HG03354 (cell line): ENCODE results near the gene HAUS7.

Source experiments
- ATAC-seq: cut with Tn5 transposase; IDR thresholded peaks from one replicate; pipeline ENCODE4 v1.9.1; 2021; ENCODE audit warnings: mild to moderate bottlenecking; ENCODE audit not compliant: unreplicated experiment, poor library complexity, severe bottlenecking

Gene HAUS7

DNA sequence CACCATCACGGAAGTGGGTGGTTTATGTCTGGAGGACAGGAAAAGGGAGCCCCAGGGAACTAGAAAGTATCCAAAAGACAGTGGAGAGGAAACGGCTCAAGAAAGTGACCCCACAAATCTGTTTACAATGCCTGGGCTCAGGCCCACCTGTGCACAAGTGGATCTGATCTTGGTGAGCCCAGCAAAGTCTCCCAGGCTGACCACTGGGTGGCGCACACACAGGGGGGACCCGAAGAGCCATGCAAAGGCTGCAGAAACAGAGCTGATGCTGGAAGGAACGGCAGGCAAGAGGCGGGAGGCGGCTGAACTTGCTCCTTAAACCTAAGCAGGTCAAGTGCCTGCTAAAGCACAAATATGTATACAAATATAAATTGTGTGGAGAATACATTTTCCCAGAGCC, 9.6 kb downstream of the HAUS7 start:
- ATAC-seq: no peak

DNA sequence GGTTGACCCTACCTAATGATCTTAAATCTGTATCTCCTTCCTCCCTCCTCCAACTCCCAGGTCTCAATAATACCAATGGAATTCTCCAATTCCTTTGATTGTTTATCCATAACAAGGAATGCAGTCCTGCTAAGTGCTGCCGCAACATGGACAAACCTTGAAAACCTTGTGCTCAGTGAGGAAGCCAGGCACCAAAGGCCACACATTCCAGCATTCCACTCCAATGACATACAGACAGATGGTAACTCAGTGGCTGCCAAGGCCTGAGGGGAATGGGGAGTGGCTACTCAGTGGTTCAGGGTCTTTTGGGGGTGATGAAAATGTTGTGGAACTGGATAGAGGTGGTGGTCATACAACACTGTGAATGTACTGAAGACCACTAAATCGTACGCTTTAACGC, 10.4 kb downstream of the HAUS7 start:
- ATAC-seq: no peak

DNA sequence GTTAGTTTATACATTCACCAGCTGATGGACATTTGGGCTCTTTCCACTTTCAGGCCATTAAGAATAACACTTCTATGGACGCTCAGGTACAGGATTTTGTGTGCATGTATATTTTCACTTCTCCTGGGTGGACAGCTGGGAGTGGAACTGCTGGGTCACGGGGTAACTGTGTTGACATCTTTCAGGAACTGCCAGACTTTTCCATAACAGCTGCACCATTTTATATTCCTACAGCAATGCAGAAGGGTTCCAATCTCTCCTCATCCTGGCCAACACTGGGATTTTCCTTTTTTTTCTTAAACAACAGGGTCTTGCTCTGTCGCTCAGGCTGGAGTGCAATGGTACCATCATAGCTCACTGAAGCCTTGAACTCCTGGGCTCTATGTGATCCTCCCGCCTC, 11.9 kb downstream of the HAUS7 start:
- ATAC-seq: no peak

DNA sequence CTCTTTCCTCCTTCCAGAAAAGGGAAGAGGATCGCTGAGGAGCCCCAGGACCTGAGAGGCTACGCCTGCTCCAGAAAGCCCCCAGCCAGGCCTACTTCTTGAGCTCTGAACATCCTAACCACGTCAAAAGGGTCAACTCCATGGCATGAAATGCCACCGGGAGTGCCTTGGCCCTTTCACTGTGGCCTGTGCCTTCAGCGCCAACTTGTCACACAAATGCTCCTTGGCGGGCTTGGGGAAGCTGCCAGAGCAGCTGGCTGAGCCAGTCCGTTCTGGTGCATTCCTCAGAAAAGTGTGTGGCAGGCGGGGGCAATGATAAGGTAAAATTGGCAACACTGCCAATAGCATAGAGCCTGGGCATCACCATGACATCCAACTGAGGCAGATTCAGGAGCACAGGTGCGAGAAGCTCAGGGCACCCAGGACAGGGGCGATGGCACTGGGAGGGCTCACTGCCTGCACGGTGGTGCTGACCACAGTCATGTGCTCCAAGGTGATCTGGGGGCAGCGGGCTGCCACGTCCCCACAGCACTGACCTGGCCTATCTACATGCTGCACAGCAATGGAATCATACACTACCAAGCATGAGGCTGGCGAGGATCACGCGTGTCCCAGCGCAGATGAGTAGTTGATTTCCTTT, 12.4 kb downstream of the HAUS7 start:
- no peak for ATAC-seq

DNA sequence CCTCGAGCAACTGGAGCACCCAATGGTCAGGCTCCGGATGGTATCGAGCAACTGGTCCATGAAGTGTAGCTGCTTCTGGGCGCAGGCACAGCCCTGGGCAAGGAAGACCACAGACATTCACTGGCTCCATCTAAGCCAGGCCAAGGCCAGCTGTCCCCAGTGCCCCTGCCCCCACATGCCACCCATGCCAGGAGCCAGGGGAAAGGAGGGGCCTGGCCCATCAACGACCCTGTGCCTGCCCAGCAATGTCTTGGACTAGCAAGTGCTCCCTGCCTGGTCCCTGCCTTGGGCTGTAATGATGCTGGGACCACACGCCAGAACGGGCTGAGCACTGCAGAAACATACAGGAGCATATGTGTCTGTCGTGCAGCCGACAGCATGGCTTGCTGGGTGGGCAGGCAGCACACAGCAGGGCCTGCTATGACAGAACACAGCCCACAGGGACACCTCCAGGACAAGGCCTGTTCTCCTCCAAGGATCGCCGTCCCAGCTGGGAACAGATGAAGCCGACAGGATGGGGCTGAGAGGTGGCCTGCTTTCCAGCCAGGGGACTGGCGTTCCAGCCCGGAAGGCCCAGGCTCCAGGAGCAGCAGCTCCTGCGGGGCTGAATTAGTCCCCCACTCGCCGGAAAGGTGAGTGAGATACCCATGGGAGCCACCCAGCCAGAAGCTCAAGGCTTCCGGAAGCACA, 13.1 kb downstream of the HAUS7 start:
- no peak for ATAC-seq

GRCh38 chrX:153456704-153457103, 13.7 kb downstream of the HAUS7 start:
- ATAC-seq: no peak

DNA sequence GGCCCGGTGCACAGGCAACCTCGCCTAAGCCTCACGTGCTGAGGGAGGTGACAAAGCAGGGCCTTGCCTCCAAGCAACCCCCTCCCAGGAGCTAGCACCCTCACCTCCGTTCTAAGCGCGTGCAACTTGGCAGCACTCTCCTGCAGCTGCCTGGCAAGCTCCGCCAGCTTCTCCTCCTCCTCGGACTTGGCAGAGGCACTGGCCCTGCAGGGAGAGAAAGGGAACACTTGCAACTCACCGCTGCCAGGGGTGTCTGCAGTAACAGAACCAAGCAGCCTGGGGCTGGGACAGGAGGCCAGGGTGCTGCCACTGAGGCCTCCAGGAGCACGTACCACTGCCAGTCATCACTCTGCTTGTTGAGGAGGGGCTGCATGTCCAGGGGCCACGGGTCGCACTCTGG, 14.2 kb downstream of the HAUS7 start:
- no peak for ATAC-seq

GRCh38 chrX:153455571-153455970, 14.8 kb downstream of the HAUS7 start:
- no peak for ATAC-seq

DNA sequence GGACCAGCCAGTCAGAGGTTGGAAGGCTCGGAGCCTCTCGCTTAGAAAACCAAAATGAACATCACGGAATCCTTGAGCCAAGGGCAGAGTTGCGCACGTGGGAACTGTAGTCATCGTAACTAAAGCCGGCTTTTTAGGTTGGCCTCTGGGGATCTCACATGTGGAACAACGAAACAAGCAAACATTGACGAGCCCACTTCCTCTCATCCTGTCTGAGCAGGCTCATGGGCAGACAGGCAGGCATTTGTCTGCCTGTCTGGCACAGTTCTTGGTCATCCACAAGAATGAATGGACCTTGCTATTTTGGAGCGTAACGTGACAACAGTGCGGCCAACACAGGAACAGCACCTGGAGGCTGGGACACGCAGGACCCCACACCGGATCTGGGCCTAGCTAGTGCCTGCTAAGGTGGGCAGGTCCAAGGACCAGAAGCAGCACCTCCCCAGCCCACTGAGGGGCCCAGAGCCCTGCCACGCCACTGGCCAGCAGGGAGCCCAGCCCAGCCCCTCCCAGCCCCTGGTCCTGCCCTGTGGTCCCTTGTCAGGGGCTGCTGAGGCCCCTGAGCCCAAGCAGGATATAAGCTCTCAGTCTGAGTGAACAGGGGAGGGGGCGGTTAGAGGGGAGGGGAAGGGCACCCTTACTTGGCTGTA, 15.3 kb downstream of the HAUS7 start:
- ATAC-seq: no peak

DNA sequence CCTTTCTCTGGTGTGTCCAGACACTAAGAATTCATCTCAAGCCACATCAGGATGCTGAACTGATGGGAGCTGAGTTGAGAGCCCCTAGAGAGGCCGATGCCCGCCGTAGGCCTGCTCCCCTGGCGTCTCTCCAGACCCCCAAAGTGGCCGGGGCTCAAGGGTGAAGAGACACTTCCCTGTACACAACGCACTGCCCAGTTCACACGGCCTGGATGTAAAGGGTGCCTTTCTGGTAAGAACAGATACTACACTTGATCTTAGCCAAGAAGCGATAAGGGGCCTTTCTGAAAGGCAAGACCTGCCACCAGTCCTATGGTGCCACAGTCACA, 19.5 kb downstream of the HAUS7 start:
- no peak for ATAC-seq

DNA sequence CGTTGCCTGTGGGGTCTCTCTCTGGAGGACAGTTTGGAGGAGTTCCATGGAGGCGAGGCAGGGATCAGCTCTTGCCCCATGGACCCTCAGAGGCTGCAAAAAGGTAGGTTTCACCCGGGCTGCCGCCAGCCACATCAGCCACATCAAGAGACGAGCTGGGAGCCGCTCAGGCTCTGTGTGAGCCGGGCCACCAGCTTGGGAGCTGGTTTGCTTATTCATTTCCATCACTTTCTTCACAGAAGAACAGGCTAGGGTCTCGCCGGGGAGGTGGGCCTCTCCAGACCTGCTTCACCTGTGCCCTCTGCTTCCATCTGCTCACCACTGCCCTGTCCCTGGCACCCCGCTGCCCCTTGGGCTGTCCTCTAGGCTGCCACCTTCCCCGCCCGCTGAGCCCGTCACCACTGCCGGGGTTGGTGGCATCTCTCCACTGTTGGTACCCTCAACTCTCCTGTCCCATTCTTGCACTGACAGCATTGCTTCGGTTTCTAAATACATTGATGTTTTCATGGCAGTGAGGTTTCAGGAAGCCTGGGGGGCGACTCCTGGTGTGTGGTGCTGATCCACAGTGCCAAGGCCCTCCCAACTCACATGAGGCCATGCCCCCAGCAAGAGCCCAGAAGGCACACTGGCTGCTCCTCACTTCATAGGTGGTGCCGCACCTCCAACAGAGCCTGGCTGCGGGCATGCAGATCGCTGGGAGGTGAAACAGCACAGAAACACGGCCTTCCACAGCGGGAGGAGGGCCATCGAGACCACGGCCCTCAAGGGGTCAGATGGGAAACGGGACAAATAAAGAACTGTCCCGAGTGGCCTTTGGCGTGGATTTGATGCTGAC, 20.0 kb downstream of the HAUS7 start:
- ATAC-seq: no peak

- no peak for ATAC-seq
Observed at GRCh38 chrX:153449368-153450113, 20.8 kb downstream of the HAUS7 start.

- ATAC-seq: no peak
Observed at GRCh38 chrX:153448556-153449367, 21.6 kb downstream of the HAUS7 start.

GRCh38 chrX:153447581-153447960, 22.8 kb downstream of the HAUS7 start:
- no peak for ATAC-seq

GRCh38 chrX:153446950-153447580, 23.3 kb downstream of the HAUS7 start:
- ATAC-seq: no peak

GRCh38 chrX:153446636-153446936, 23.8 kb downstream of the HAUS7 start:
- ATAC-seq: no peak

DNA sequence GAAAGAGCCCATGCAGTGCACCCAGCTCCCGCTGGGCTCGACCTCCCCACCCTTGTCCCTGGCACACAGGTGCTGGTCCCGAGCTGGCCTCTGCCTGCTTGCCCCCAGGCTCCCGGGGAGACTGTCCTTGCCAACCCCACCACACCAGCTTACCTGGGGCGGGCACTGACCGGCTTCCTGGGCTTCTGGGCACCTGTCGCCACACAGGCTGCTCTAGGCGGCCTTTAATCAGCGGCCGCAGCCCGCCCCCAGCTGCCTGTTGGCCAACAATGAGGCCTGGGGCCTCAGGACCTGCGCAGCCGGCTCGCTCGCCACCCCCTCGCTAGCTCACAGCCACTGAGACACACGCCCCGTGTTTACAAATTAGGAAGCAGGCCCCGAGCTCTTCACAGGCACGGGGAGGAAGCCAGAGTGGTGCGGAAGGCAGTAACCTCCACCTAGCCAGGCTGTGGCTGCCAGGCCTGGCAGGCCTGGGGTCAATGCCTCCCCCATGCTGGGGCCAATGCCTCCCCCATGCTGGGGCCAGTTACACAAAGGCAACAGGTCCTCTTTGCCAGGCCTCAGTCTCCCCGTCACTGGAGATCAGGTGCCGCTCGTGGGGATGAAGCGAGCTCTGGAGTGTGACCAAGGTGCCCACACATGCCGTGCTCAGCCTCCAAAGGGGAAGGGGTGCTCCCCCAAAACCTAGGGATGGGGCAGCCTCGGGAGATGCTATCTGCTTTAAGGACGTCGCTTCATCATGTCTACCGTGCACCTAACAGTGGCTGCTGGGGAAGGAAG, 24.3 kb downstream of the HAUS7 start, which contains the start of gene TREX2:
TSS of gene TREX2 (minus strand) at position 201 of the 780 bp plus-strand sequence. CDS start 626 bp downstream, outside the sequence.
- no peak for ATAC-seq
